HepG2 (cell line): ENCODE data around the gene PRKN. TPM values are rescaled to one million over a fixed set of nuclear protein-coding genes. Genes with fewer than 3 reads are reported as not detected.

Source experiments
- ATAC-seq: fragments of 200-7000 bp; cut with Tn5 transposase; 3 replicates; pipeline ENCODE4 v1.9.1; 2020; ENCODE audit warnings: mild to moderate bottlenecking, moderate library complexity
- BruUV-seq: library from RNA; stranded (reverse); fragments of 400-500 nt; replicated peaks from 2 replicates; lab custom pipeline; 2021; lab: Mats Ljungman, UMichigan
- CTCF ChIA-PET: fragments of 300-600 bp; formaldehyde crosslinking; extraction: SDS; loops from one replicate; lab custom pipeline; 2021; ENCODE audit warnings: low total read pairs, inconsistent platforms, low intra/inter-chr PET ratio; lab: Yijun Ruan, JAX
- POLR2A ChIA-PET: fragments of 350-600 bp; sonication (Branson Sonifier 250); formaldehyde crosslinking; loops from one replicate; lab custom pipeline; 2020; ENCODE audit warnings: antibody characterized with exemption, inconsistent platforms; lab: Yijun Ruan, JAX
- DNase-seq: peaks from one replicate; pipeline ENCODE4 v3.0.0-alpha.2; 2015; ENCODE audit warnings: low spot score
- FAIRE-seq: peaks from 3 replicates; lab custom pipeline; 2011; peaks lifted over from hg19 to GRCh38; lab: Jason Lieb, UNC
- H2AFZ ChIP-seq: one replicate; pipeline ENCODE4 v1.6.1; 2011; ENCODE audit warnings: low read length, inconsistent platforms
- H3K27ac ChIP-seq: fragments of 300-600 bp; 3 replicates; pipeline ENCODE4 v1.8.0; 2011; ENCODE audit warnings: mixed run types, mild to moderate bottlenecking, mixed read lengths, low read length, inconsistent platforms; ENCODE audit not compliant: insufficient read depth; ENCODE audit errors: extremely low read length
- H3K27me3 ChIP-seq, 2 experiments: fragments of 200-600 bp in 1 of 2; 2 replicates in 1 of 2; 3 replicates in 1 of 2; pipeline versions ENCODE4 v1.6.0 to v1.8.0; 2011; ENCODE audit warnings: low read length in 2 of 2, mild to moderate bottlenecking in 2 of 2, moderate library complexity in 2 of 2, inconsistent platforms in 1 of 2; ENCODE audit not compliant: insufficient read depth in 2 of 2, control insufficient read depth in 1 of 2
- H3K36me3 ChIP-seq, 2 experiments: fragments of 200-600 bp in 1 of 2; replicated peaks in 1 of 2; 2 replicates in 1 of 2; 3 replicates in 1 of 2; pipeline versions ENCODE4 v1.5.1 to v1.8.0; 2011; ENCODE audit warnings: low read length in 2 of 2, inconsistent platforms in 1 of 2; ENCODE audit not compliant: insufficient read depth in 2 of 2, control insufficient read depth in 1 of 2
- H3K4me1 ChIP-seq: 2 replicates; pipeline ENCODE4 v1.5.1; 2012; ENCODE audit warnings: low read length, inconsistent platforms; ENCODE audit not compliant: insufficient read depth
- H3K4me2 ChIP-seq: 2 replicates; pipeline ENCODE4 v1.6.0; 2011; ENCODE audit warnings: low read depth, low read length, inconsistent platforms
- H3K4me3 ChIP-seq, 3 experiments: fragments of 200-600 bp in 1 of 3; sonication (generic), shearing (Covaris generic) in 1 of 3; replicated peaks in 1 of 3; 2 replicates each; pipeline ENCODE4 v1.5.1; 2011 to 2016; ENCODE audit warnings: low read length in 3 of 3, inconsistent platforms in 2 of 3, low read depth in 2 of 3, mild to moderate bottlenecking in 2 of 3, control low read depth in 1 of 3, mixed read lengths in 1 of 3; ENCODE audit not compliant: insufficient read depth in 1 of 3
- H3K79me2 ChIP-seq: one replicate; pipeline ENCODE4 v1.6.1; 2011; ENCODE audit warnings: low read length, inconsistent platforms; ENCODE audit not compliant: insufficient read depth
- H3K9ac ChIP-seq: 2 replicates; pipeline ENCODE4 v1.6.0; 2011; ENCODE audit warnings: mild to moderate bottlenecking, low read depth, low read length, inconsistent platforms; ENCODE audit not compliant: insufficient read depth
- H3K9me3 ChIP-seq: 2 replicates; pipeline ENCODE4 v1.5.1; 2012; ENCODE audit warnings: mild to moderate bottlenecking, low read length
- H4K20me1 ChIP-seq: 2 replicates; pipeline ENCODE4 v1.6.0; 2011; ENCODE audit warnings: inconsistent platforms, mild to moderate bottlenecking, low read length, moderate library complexity; ENCODE audit not compliant: insufficient read depth
- ARNT ChIP-seq: fragments of 450-650 bp; IDR thresholded peaks from 2 replicates; pipeline ENCODE4 v1.6.1; 2017
- ETS1 ChIP-seq: sonication (generic); formaldehyde crosslinking; IDR thresholded peaks from 2 replicates; pipeline ENCODE4 v1.4.0; 2020; ENCODE audit warnings: missing genetic modification reagents
- SRF ChIP-seq: IDR thresholded peaks from 2 replicates; pipeline ENCODE4 v1.6.1; 2011; ENCODE audit warnings: mild to moderate bottlenecking, low read depth, low read length, moderate library complexity
- SRY ChIP-seq: sonication (generic); formaldehyde crosslinking; IDR thresholded peaks from 2 replicates; pipeline ENCODE4 v1.8.0; 2022; ENCODE audit warnings: mild to moderate bottlenecking, missing genetic modification reagents
- TAF15 ChIP-seq: fragments of 200-400 bp; formaldehyde crosslinking; IDR thresholded peaks from one replicate; pipeline ENCODE4 v1.6.1; 2018; ENCODE audit warnings: mild to moderate bottlenecking, low read depth, low read length; ENCODE audit not compliant: poor library complexity, severe bottlenecking
- ZNF335 ChIP-seq: sonication (generic); formaldehyde crosslinking; IDR thresholded peaks from 2 replicates; pipeline ENCODE4 v1.4.0; 2020; ENCODE audit warnings: missing genetic modification reagents
- WGBS: methylation state at CpG from one replicate; pipeline ENCODE4 v1.1.6; 2017; ENCODE audit warnings: low lambda C conversion rate; 5-methylcytosine and 5-hydroxymethylcytosine counted together
- in situ Hi-C: cut with HindIII; loops from 2 replicates; pipeline ENCODE4 v1.10.0; 2017; ENCODE audit warnings: low pct_unique_long_range_greater_than_20kb; ENCODE audit not compliant: extremely low pct_ligation_motif_present
- intact Hi-C: fragments of 100-400 bp; cut with micrococcal nuclease; formaldehyde crosslinking; loops from one replicate; pipeline ENCODE4 v1.10.0; 2022; ENCODE audit not compliant: unreplicated experiment
- polyA plus RNA-seq, 8 experiments: library from polyadenylated mRNA; depleted of rRNA in 3 of 8; stranded (reverse) in 7 of 8; unstranded in 1 of 8; fragments of >200 nt; fragmentation: Illumina TruSeq in 4 of 8; extraction: Trizol in 4 of 8; gene quantifications; 2 replicates each; pipeline versions ENCODE4 v1.2.1 to v1.2.3, GENCODE V29; 2011 to 2016; ENCODE audit warnings: low read depth in 4 of 8, missing spikeins in 1 of 8, mixed read lengths in 1 of 8; ENCODE audit not compliant: insufficient read depth in 1 of 8
- total RNA-seq, 5 experiments: library from RNA; depleted of rRNA; stranded (reverse); fragments of >200 nt; fragmentation: Illumina TruSeq; extraction: Trizol; gene quantifications; 2 replicates each; pipeline ENCODE4 v1.2.3, GENCODE V29; 2016; ENCODE audit warnings: low read depth in 1 of 5

The PRKN gene
- total and polyA plus RNA-seq, 2 of the 13 experiments (the other 11 are each of a cell fraction or from before 2014, with no cell fraction given), result 0.31 to 0.44 TPM

- ChIA-PET CTCF (no interaction called here), POLR2A (no interaction called here)
These were observed 1181.8 kb downstream of the PRKN start for GRCh38 chr6:161545741-161546140.

GRCh38 chr6:161544801-161545480, 1182.6 kb downstream of the PRKN start:
- intact Hi-C loops, result no loop called here
- Histone ChIP-seq H3K27me3 (0 out of 5 replicates have a peak, but pooled peaks cover 0 to 3% of the 10 kb centered on the region in 2 experiments), H3K4me3 (no peak overlapping the region), H2AFZ (no peak overlapping the region), H3K9me3 (no peaks in the 10 kb centered on the region), H3K4me1 (no peaks in the 10 kb centered on the region), H3K36me3 (no peaks in the 10 kb centered on the region), H3K27ac (no peak overlapping the region), H3K4me2 (no peak overlapping the region)
- BruUV-seq, result no TSS peak
- no peak for DNase-seq
- CTCF ChIA-PET, result no interaction called here
- in situ Hi-C loops, result no loop called here
- TF ChIP-seq TAF15, result no peak
- TF ChIP-seq ZNF335, result no peak
- TF ChIP-seq, all 625 proteins: peak for 0
- 18% methylated on average over 10 of the region's 10 CpGs for WGBS
- POLR2A ChIA-PET, result no interaction called here
- no peaks in the 10 kb centered on the region for H3K79me2 ChIP-seq
- no peak overlapping the region for H3K9ac ChIP-seq
- no peaks in the 10 kb centered on the region for H4K20me1 ChIP-seq
- FAIRE-seq (no peak), ATAC-seq (no peak)

More at GRCh38 chr6:161545741-161546140, 1181.8 kb downstream of the PRKN start:
- ATAC-seq (no peak), FAIRE-seq (no peak), DNase-seq (no peak)
- Histone ChIP-seq H3K9me3 (no peaks in the 10 kb centered on the region), H3K4me3 (no peak overlapping the region), H3K4me1 (no peaks in the 10 kb centered on the region), H3K79me2 (no peaks in the 10 kb centered on the region), H2AFZ (no peak overlapping the region), H3K4me2 (no peak overlapping the region), H3K9ac (no peak overlapping the region), H4K20me1 (no peaks in the 10 kb centered on the region), H3K36me3 (no peaks in the 10 kb centered on the region)
- intact Hi-C loops, result no loop called here
- in situ Hi-C loops, result no loop called here
- WGBS, result 51% methylated on average over 2 of the region's 2 CpGs
- TF ChIP-seq SRY (no peak), SRF (no peak), ARNT (no peak), ETS1 (no peak)
- TF ChIP-seq, all 625 proteins: peak for 0
- Histone ChIP-seq H3K27me3 (0 out of 5 replicates have a peak, but pooled peaks cover 0 to 3% of the 10 kb centered on the region in 2 experiments), H3K27ac (no peak overlapping the region)
- no TSS peak for BruUV-seq
